H1 (cell line): Measurements from ENCODE around the gene NCK1. TPM values are rescaled to one million over a fixed set of nuclear protein-coding genes. Genes with fewer than 3 reads are reported as not detected.

ENCODE experiments used
- CTCF ChIA-PET: fragments of 300-600 bp; sonication (Branson Sonifier 250); formaldehyde crosslinking; loops from one replicate; lab custom pipeline; 2021; ENCODE audit not compliant: partially characterized antibody; lab: Charles Lee
- POLR2A ChIA-PET: fragments of 300-600 bp; sonication (Branson Sonifier 250); formaldehyde crosslinking; loops from one replicate; lab custom pipeline; 2021; ENCODE audit warnings: inconsistent platforms; ENCODE audit not compliant: partially characterized antibody; lab: Charles Lee
- DNase-seq, 2 experiments: peaks; one replicate each; pipeline versions ENCODE4 v3.0.0 to v3.0.0-alpha.2; 2010 to 2022; ENCODE audit warnings: low spot score in 2 of 2, low read depth in 1 of 2, mixed read lengths in 1 of 2
- FAIRE-seq: peaks from 2 replicates; lab custom pipeline; 2011; peaks lifted over from hg19 to GRCh38; lab: Jason Lieb, UNC
- H2AFZ ChIP-seq: 2 replicates; pipeline ENCODE4 v1.8.1; 2012; ENCODE audit warnings: low read length, inconsistent platforms
- H2AK5ac ChIP-seq: 2 replicates; pipeline ENCODE4 v1.6.1; 2013; ENCODE audit warnings: low read depth, low read length
- H2BK120ac ChIP-seq: replicated peaks from 2 replicates; pipeline ENCODE3; 2013; ENCODE audit warnings: low read depth, low read length, inconsistent platforms
- H2BK12ac ChIP-seq: 2 replicates; pipeline ENCODE4 v1.6.1; 2013; ENCODE audit warnings: low read depth, low read length
- H2BK15ac ChIP-seq: 2 replicates; pipeline ENCODE4 v1.6.1; 2013; ENCODE audit warnings: low read length
- H2BK20ac ChIP-seq: 2 replicates; pipeline ENCODE4 v1.6.1; 2013; ENCODE audit warnings: low read length
- H2BK5ac ChIP-seq: 2 replicates; pipeline ENCODE4 v1.6.1; 2013; ENCODE audit warnings: low read depth, low read length
- H3K14ac ChIP-seq: 2 replicates; pipeline ENCODE4 v1.6.1; 2013; ENCODE audit warnings: inconsistent platforms; ENCODE audit not compliant: insufficient read length
- H3K18ac ChIP-seq: 2 replicates; pipeline ENCODE4 v1.6.1; 2013; ENCODE audit warnings: low read length; ENCODE audit errors: extremely low read depth
- H3K23ac ChIP-seq: 2 replicates; pipeline ENCODE4 v1.6.1; 2013; ENCODE audit warnings: inconsistent platforms; ENCODE audit not compliant: insufficient read length
- H3K23me2 ChIP-seq: 2 replicates; pipeline ENCODE4 v1.6.1; 2013; ENCODE audit warnings: low read depth, low read length
- H3K27ac ChIP-seq: 2 replicates; pipeline ENCODE4 v1.6.1; 2011; ENCODE audit warnings: low read depth, low read length, inconsistent platforms
- H3K27me3 ChIP-seq, 4 experiments: replicated peaks in 1 of 4; 1 replicate in 1 of 4; 2 replicates in 3 of 4; pipeline versions ENCODE4 v1.6.1 to v1.8.1; 2011 to 2013; ENCODE audit warnings: low read length in 3 of 4, mild to moderate bottlenecking in 3 of 4, inconsistent platforms in 2 of 4, mixed read lengths in 2 of 4, moderate library complexity in 1 of 4; ENCODE audit not compliant: control insufficient read depth in 3 of 4, insufficient read depth in 3 of 4; ENCODE audit errors: extremely low read depth in 1 of 4
- H3K36me3 ChIP-seq, 4 experiments: 2 replicates each; pipeline versions ENCODE4 v1.6.1 to v1.8.1; 2011 to 2013; ENCODE audit warnings: mild to moderate bottlenecking in 4 of 4, low read length in 3 of 4, moderate library complexity in 2 of 4, control low read depth in 1 of 4, inconsistent platforms in 1 of 4; ENCODE audit not compliant: insufficient read depth in 4 of 4, control insufficient read depth in 2 of 4
- H3K4ac ChIP-seq: replicated peaks from 2 replicates; pipeline ENCODE3; 2013; ENCODE audit warnings: low read length, low read depth, mixed read lengths, inconsistent platforms; ENCODE audit not compliant: insufficient read length
- H3K4me1 ChIP-seq, 4 experiments: replicated peaks in 1 of 4; 1 replicate in 1 of 4; 2 replicates in 3 of 4; pipeline versions ENCODE4 v1.6.1 to v1.8.1; 2011 to 2013; ENCODE audit warnings: low read length in 3 of 4, inconsistent platforms in 2 of 4, mixed read lengths in 1 of 4; ENCODE audit not compliant: insufficient read depth in 4 of 4, control insufficient read depth in 3 of 4
- H3K4me2 ChIP-seq, 2 experiments: 2 replicates each; pipeline versions ENCODE4 v1.6.1 to v1.8.1; 2011 to 2013; ENCODE audit warnings: low read depth in 2 of 2, low read length in 2 of 2, control low read depth in 1 of 2, inconsistent platforms in 1 of 2, mild to moderate bottlenecking in 1 of 2; ENCODE audit not compliant: insufficient read depth in 1 of 2
- H3K4me3 ChIP-seq, 4 experiments: fragments of 200-600, 300-600 bp in 1 of 4; sonication (generic), shearing (Covaris generic), sonication (Bioruptor Twin) in 1 of 4; 2 replicates each; pipeline versions ENCODE4 v1.5.1 to v1.8.1; 2011 to 2016; ENCODE audit warnings: low read length in 4 of 4, low read depth in 3 of 4, control low read depth in 2 of 4, inconsistent platforms in 2 of 4, mild to moderate bottlenecking in 2 of 4, mixed read lengths in 1 of 4, moderate library complexity in 1 of 4; ENCODE audit not compliant: insufficient read depth in 2 of 4; ENCODE audit errors: extremely low read depth in 1 of 4
- H3K56ac ChIP-seq: replicated peaks from 2 replicates; pipeline ENCODE3; 2013; ENCODE audit warnings: low read depth, mild to moderate bottlenecking, mixed read lengths, low read length, inconsistent platforms; ENCODE audit not compliant: insufficient read length
- H3K79me1 ChIP-seq: 2 replicates; pipeline ENCODE4 v1.6.1; 2013; ENCODE audit warnings: low read depth, low read length, control low read depth
- H3K79me2 ChIP-seq, 2 experiments: 2 replicates each; pipeline versions ENCODE4 v1.6.1 to v1.8.1; 2012 to 2013; ENCODE audit warnings: low read length in 2 of 2, mild to moderate bottlenecking in 2 of 2, inconsistent platforms in 1 of 2; ENCODE audit not compliant: insufficient read depth in 2 of 2, control insufficient read depth in 1 of 2
- H3K9ac ChIP-seq, 4 experiments: replicated peaks in 1 of 4; 1 replicate in 1 of 4; 2 replicates in 3 of 4; pipeline versions ENCODE4 v1.6.1 to v1.8.1; 2011 to 2013; ENCODE audit warnings: low read depth in 3 of 4, low read length in 3 of 4, control low read depth in 2 of 4, mild to moderate bottlenecking in 2 of 4, moderate library complexity in 2 of 4, inconsistent platforms in 1 of 4; ENCODE audit errors: extremely low read depth in 1 of 4
- H3K9me3 ChIP-seq, 2 experiments: 2 replicates each; pipeline versions ENCODE4 v1.6.1 to v1.8.1; 2012 to 2013; ENCODE audit warnings: mild to moderate bottlenecking in 2 of 2, moderate library complexity in 2 of 2, control low read depth in 1 of 2, inconsistent platforms in 1 of 2, low read depth in 1 of 2, low read length in 1 of 2, mixed read lengths in 1 of 2; ENCODE audit not compliant: insufficient read depth in 2 of 2
- H4K20me1 ChIP-seq, 2 experiments: replicated peaks in 1 of 2; 2 replicates each; pipeline versions ENCODE3 to v1.8.1; 2011 to 2013; ENCODE audit warnings: inconsistent platforms in 2 of 2, low read length in 2 of 2, mild to moderate bottlenecking in 1 of 2; ENCODE audit not compliant: insufficient read depth in 2 of 2, control insufficient read depth in 1 of 2
- H4K5ac ChIP-seq: 2 replicates; pipeline ENCODE4 v1.6.1; 2013; ENCODE audit warnings: low read length, low read depth, mixed read lengths, inconsistent platforms; ENCODE audit not compliant: insufficient read length
- H4K8ac ChIP-seq: 2 replicates; pipeline ENCODE4 v1.8.0; 2013; ENCODE audit warnings: mild to moderate bottlenecking, moderate library complexity, low read length, inconsistent platforms; ENCODE audit not compliant: insufficient read depth; ENCODE audit errors: extremely low read depth
- H4K91ac ChIP-seq: replicated peaks from 2 replicates; pipeline ENCODE3; 2013; ENCODE audit warnings: low read length, mixed read lengths, inconsistent platforms; ENCODE audit not compliant: insufficient read length
- ASH2L ChIP-seq: fragments of 200-600, 300-600 bp; sonication (generic); IDR thresholded peaks from one replicate; pipeline ENCODE4 v1.7.1; 2017; ENCODE audit warnings: low read length
- ATF2 ChIP-seq: IDR thresholded peaks from 2 replicates; pipeline ENCODE4 v1.6.1; 2012; ENCODE audit warnings: low read length, inconsistent platforms
- BACH1 ChIP-seq: IDR thresholded peaks from 2 replicates; pipeline ENCODE4 v1.6.1; 2012; ENCODE audit warnings: low read length, improper control_type of control experiment
- EGR1 ChIP-seq: IDR thresholded peaks from 2 replicates; pipeline ENCODE4 v1.6.1; 2011; ENCODE audit warnings: low read depth, low read length, borderline replicate concordance
- HDAC2 ChIP-seq, 2 experiments: fragments of 300-600 bp in 1 of 2; sonication (generic) in 1 of 2; IDR thresholded peaks; 2 replicates each; pipeline ENCODE4 v1.6.1; 2011 to 2012; ENCODE audit warnings: low read depth in 2 of 2, low read length in 2 of 2, mild to moderate bottlenecking in 2 of 2, moderate library complexity in 2 of 2, borderline replicate concordance in 1 of 2, inconsistent platforms in 1 of 2
- KDM1A ChIP-seq: fragments of 200-600, 300-600 bp; sonication (generic); IDR thresholded peaks from 2 replicates; pipeline ENCODE4 v1.7.1; 2016; ENCODE audit warnings: mild to moderate bottlenecking, low read length, borderline replicate concordance
- KDM5A ChIP-seq: fragments of 200-600 bp; IDR thresholded peaks from 2 replicates; pipeline ENCODE4 v1.7.1; 2012; ENCODE audit warnings: mild to moderate bottlenecking, low read length, inconsistent platforms, mixed read lengths
- MAFK ChIP-seq: IDR thresholded peaks from 2 replicates; pipeline ENCODE4 v1.6.1; 2012; ENCODE audit warnings: low read depth, mild to moderate bottlenecking, improper control_type of control experiment, low read length
- RBBP5 ChIP-seq: IDR thresholded peaks from 2 replicates; pipeline ENCODE4 v1.7.1; 2012; ENCODE audit warnings: low read depth, mild to moderate bottlenecking, inconsistent platforms, low read length, moderate library complexity, borderline replicate concordance
- RFX5 ChIP-seq: IDR thresholded peaks from 2 replicates; pipeline ENCODE4 v1.6.1; 2011; ENCODE audit warnings: low read depth, low read length, improper control_type of control experiment, borderline replicate concordance
- SIX5 ChIP-seq: IDR thresholded peaks from 2 replicates; pipeline ENCODE4 v1.6.1; 2011; ENCODE audit warnings: mild to moderate bottlenecking, low read depth, low read length
- SP2 ChIP-seq: IDR thresholded peaks from 2 replicates; pipeline ENCODE4 v1.6.1; 2012; ENCODE audit warnings: mild to moderate bottlenecking, low read length, inconsistent platforms
- TCF12 ChIP-seq: IDR thresholded peaks from 2 replicates; pipeline ENCODE4 v1.6.1; 2011; ENCODE audit warnings: low read depth, mild to moderate bottlenecking, low read length
- whole genome bisulfite sequencing, 2 experiments: shearing (Covaris generic) in 1 of 2; methylation state at CpG; one replicate each; pipeline versions ENCODE4 v1.1.6 to v1.1.7; 2013 to 2015; ENCODE audit warnings: low lambda C conversion rate in 2 of 2, mixed read lengths in 2 of 2, inconsistent platforms in 1 of 2, low coverage in 1 of 2, missing lambda C conversion rate in 1 of 2; ENCODE audit not compliant: insufficient replicate concordance in 2 of 2, insufficient coverage in 1 of 2, insufficient read length in 1 of 2; ENCODE audit errors: extremely low coverage in 1 of 2, missing lambda C conversion rate in 1 of 2; 5-methylcytosine and 5-hydroxymethylcytosine counted together
- polyA plus RNA-seq, 7 experiments: library from polyadenylated mRNA; depleted of rRNA in 3 of 7; stranded (reverse) in 5 of 7; unstranded in 2 of 7; fragments of >200 nt in 5 of 7; fragments of 200-250 nt in 2 of 7; gene quantifications; 1 replicate in 5 of 7; 2 replicates in 1 of 7; 4 replicates in 1 of 7; pipeline versions ENCODE4 v1.2.1 to v1.2.3, GENCODE V29; 2011 to 2013; ENCODE audit warnings: missing spikeins in 2 of 7, mixed read lengths in 2 of 7
- total RNA-seq: library from RNA; stranded (reverse); fragmentation: NEBNext Ultra II Directional; extraction: Animal tissue kit (Norgen Biotek cat#: 25700); gene quantifications from 2 replicates; pipeline ENCODE4 v1.2.1, GENCODE V29; 2021

Gene NCK1
- total and polyA plus RNA-seq, 2 of the 8 experiments (the other 6 are each of a cell fraction or from before 2014, with no cell fraction given): 10.0 to 28.5 TPM

- Histone ChIP-seq H2AK5ac (no peak overlapping the region), H3K27me3 (no peaks in the 10 kb centered on the region), H3K9ac (no peak overlapping the region), H4K5ac (no peak overlapping the region), H3K4me3 (no peak overlapping the region), H4K20me1 (peaks cover 0 to 2% of the 10 kb centered on the region in 2 experiments), H2BK12ac (no peak overlapping the region), H4K8ac (no peak overlapping the region), H4K91ac (no peak overlapping the region), H3K4me1 (no peaks in the 10 kb centered on the region), H2BK20ac (no peak overlapping the region), H3K79me1 (no peaks in the 10 kb centered on the region; the same call in 1 of the 2 replicates), H2BK15ac (no peak overlapping the region), H3K56ac (no peak overlapping the region), H3K4me2 (no peak overlapping the region), H3K23me2 (no peaks in the 10 kb centered on the region), H2AFZ (no peak overlapping the region), H3K36me3 (peaks cover 0 to 10% (median 2%) of the 10 kb centered on the region in 4 experiments; a peak in 3 of 8 replicates), H2BK5ac (no peak overlapping the region), H3K27ac (no peak overlapping the region), H3K79me2 (peaks cover 0 to 13% of the 10 kb centered on the region in 2 experiments; a peak in 1 of 4 replicates), H3K9me3 (no peaks in the 10 kb centered on the region), H3K18ac (no peak overlapping the region), H3K23ac (no peak overlapping the region), H3K14ac (no peak overlapping the region), H2BK120ac (no peak overlapping the region), H3K4ac (no peak overlapping the region)
- TF ChIP-seq KDM5A: no peak
- no peak for TF ChIP-seq KDM1A
- no peak for TF ChIP-seq ATF2
- no peak for TF ChIP-seq TCF12
- TF ChIP-seq SP2: no peak
- no peak for TF ChIP-seq SIX5
- TF ChIP-seq ASH2L: no peak
- no peak for TF ChIP-seq BACH1
- TF ChIP-seq EGR1: no peak
- no peak for TF ChIP-seq HDAC2 (IDR thresholded peaks at IDR 0.05; ENCODE audit: borderline replicate concordance in 1 of 2, low read depth in 2 of 2, low read length in 2 of 2)
- no peak for TF ChIP-seq RBBP5
- TF ChIP-seq MAFK: no peak
- TF ChIP-seq RFX5: no peak
- no peak for DNase-seq
- POLR2A ChIA-PET: interaction anchor here (0.6 to 1.4 kb wide), 2 partner anchors 17 to 99 kb away, joined by 3 read pairs; partner anchors contain the start of gene NCK1
- FAIRE-seq: no peak
- CTCF ChIA-PET: no interaction called here
- WGBS, 2 experiments: no CpG with 5 or more reads among the region's 1 CpG
Measured at GRCh38 chr3:136844724-136845123, 17.3 kb upstream of the NCK1 start.
